NCI-H187 (cell line): ENCODE results near the gene SOX13.

Experiments used
- DNase-seq, 2 experiments: peaks; one replicate each; lab custom pipeline; 2025; lab: John Stamatoyannopoulos, UW

The SOX13 gene

DNA sequence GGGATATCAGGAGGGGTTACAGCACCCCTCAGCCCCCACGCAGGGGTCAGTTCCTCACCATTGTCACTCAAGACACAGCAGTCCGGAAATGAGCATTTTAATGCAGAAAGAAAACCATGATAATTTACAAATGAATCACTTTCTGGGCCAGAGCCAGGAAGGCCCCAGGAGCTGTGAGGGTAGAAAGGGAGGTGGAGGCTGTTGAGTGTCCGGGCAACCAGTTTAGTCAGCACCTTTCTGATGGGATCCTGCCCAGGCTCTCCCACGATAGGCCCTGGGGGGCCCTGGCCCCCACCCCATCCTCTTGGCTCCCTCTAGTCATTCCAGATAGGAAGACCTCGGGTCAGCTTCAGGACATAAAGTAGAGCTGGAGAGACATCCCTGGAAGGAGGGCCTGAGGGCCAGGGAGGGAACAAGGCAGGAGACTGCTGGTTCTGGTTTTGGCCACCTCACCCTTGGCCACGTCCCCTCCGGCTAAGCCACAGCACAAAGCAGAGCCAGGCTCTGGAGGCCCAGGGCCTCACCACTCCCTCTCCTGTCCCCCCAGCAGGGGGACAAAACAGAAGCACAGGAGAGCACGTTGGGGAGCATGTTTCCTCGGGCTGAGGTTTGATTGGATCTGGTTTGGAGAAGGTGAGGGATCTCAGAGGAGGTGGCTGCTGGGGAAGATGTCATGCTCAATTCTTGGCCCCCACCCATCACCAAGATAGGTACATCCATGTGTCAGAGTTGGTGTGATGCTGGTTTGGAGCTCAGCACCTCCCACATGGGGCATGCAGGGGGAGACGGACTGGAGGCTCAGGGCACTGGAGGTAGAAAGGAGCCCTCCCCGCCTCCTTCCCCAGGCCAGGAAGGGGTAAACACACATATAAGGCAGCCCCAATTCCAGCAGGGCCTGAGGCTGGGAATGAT is 58.3 kb downstream of the SOX13 start:
- no peak for DNase-seq

DNA sequence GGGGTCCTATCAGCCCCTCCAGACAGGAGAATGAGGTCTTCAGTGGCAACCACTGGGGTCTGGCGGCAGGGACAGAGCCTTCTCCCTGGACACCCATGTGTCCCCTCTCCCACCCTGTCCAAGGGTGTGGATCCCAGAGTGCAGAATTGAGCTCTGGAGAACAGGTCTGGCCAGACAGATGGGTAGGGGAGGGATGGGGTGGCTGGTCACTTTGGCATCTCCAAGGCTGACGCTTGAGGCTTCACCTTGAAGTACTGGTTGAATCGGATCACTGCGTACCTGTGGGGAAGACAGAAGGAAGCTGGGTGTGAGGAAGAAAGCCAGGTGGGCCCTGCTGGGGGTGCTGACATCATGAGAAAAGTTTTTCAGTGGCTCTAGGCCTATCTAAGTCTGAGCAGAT is 59.1 kb downstream of the SOX13 start:
- DNase-seq: no peak

DNA sequence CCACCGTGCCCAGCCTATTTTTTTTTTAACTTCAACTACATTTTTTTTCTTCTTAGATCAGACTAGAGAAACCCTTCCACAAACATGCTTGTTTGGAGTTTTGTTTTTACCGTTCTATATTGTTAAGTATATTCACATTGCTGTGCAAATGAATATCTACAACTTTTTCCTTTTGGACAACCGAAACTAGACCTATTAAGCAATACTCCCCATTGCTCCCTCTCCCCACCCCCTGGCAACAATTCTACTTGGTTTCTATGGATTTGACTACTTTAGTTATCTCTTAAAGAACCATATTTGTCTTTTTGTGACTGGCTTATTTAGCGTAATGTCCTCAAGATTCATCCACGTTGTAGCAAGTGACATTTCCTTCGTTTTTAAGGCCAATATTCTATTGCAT is 59.8 kb downstream of the SOX13 start:
- no peak for DNase-seq

DNA sequence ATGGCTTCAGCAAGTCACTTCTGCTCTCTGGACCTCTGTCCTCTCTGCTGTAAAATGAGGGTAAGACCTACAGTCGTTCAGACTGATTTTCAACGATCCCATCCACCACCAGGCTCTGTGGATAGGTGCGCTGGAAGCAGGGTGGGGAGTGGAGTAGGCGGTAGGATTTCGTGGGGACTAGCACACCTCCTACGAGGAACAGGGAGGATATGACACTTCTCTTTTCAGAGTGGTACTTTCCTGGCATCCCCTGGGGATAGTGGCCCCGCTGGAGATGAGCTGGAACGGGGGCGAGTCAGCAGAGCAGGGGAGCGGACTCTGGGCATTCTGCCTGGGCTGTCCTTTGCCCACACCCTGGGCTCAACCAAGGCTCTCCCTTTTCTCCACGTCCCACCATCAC is 61.2 kb downstream of the SOX13 start:
- no peak for DNase-seq

DNA sequence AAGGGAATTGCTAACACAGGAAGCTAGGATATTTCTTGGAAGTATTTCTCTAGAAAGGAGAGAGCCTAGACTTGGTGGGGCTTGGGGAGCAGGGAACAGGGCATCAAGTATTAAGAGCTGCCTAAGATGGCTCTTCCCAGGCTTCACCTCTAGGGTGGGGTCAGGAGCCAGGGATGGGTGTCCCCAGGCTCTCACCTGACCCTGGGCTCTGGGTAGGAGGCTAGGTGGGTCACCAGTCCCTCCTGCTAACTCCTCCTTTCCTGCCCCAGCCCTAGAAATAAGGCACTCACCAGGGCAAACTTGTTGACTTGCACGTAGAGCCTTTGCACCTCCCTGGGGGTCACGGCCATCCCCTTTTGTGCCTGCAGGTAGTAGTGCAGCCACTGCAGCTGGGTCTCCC is 63.9 kb downstream of the SOX13 start:
- DNase-seq: no peak

DNA sequence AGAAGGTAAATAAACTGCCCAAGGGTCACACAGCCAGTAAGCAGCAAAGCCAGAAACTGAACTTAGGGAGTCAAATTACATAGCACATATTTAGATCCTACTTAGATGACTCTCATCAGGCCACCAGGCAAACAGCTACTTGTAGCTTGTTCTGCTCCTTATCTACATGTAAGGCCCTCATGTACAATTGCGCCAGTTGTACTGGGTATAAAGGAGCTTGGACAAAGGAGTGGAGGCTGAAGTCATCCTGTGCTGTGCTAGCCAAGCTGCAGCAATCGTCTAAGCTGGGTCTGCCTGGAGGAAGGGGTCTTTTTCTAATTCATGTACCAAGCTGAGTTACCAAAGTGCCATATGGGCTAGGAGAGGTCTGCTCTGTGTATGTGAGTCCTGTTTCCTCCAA is 66.2 kb downstream of the SOX13 start:
- DNase-seq: no peak

DNA sequence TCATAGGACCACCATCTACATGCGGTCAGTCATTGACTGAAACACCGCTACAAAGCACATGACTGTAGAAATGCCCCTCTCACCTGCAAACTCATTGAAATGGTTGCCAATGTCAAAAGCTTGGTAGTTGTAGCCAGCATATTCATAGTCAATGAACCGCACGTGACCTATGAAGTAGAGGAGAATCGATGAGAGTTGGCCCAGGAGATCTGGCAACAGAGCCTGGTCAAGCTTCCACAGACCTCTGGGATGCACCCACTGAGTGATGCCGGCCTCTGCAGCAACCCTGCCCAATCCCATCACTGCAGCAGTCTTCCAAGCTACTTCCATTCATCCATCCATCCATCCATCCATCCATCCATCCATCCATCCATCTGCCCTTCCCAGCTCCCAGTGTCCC is 67.0 kb downstream of the SOX13 start:
- no peak for DNase-seq

DNA sequence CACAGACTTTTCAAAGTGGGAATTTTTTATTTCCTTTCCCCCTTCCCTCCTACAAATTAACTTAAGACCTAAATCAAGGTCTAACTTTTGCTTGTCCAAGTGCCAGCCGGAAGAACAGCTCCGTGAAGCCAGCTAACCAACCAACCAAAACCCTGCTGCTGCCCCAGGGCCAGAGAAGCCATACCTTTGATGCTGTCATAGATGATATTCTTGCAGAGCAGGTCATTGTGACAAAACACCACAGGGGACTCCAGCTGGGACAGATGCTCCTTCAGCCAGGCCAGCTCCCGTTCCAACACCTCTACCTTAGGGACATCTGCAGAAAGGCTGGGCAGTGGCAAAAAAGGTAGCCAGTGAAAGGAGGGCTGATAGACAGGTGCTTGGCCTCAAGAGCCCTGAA is 68.2 kb downstream of the SOX13 start:
- no peak for DNase-seq

DNA sequence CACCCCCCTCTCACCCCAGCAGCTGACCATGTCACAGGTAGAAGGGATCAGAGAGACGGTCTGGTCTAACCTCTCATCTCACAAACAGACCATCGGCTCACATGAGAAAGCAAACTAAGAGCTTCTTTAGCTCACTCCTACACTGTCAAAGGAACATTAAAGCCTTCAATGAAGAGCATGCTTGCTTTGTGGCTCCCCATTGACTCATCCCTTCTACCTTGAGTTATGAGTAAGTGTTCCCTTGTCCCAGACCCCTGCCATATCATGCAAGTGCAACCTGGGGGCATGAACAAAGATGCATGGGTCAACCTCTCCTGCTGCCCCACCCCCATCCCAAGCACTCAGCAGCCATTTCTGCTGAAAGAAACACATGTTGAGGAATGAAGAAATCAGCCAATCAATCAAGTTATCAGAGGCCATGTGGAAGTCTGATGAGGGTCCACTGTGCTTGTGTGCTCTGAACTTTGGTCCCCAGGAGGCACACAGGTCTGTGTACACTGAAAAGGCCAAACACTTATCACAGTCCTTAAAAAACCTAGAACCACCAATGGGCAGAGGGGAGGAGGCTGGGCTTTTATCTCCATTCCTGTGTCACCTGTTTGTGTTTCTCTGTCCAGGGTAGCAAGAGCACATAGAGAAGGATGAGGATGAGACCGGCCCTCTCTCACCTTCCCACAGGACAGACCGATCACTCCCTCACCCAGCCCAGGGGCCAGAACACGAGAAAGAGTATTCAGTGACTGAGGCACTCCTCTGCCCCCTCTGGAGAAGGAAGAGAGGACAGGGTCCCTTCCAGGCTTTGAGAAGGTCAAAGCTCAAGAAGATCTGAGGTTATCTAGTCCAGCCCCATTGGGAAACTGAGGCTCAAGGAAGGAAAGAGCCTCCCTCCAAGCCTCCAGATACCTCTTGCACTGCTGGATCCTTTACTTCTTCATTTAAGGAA is 69.4 kb downstream of the SOX13 start:
- DNase-seq: no peak

DNA sequence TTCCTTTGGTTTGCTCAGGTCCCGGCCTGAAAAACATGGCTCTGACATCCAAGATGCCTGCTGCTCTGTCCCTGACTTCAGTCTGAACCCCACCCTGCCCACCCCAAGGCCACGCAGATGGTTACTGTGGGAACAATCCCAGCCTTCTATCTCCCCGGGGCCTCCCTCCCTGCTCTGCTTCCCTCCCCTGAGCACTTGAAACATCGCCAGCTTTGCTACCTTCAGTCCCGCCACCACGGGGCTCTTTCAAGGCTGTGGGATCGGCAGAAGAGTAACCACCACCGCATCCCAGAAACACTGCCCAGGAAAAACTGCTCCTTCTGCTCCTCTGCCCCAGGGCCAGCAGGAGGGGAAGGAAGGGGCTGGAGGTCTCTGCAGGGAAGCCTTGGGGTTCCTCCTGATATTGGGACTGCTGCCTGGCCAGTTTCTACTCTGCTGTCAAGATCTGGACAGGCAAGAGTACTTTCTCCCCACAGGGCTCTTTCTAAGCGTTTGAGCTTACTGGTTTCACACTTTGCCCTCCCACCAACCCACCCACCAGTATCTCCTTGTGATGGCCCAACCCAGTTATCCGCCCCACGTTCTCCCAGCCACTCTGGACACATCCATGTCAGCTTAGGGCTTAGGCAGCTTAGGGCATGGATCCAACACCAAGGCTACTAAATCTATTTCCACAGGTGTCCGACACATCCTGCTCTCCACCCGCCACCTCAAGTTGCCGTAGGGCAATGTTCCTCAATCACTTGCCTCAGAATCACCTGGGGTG is 70.5 kb downstream of the SOX13 start:
- DNase-seq: no peak

DNA sequence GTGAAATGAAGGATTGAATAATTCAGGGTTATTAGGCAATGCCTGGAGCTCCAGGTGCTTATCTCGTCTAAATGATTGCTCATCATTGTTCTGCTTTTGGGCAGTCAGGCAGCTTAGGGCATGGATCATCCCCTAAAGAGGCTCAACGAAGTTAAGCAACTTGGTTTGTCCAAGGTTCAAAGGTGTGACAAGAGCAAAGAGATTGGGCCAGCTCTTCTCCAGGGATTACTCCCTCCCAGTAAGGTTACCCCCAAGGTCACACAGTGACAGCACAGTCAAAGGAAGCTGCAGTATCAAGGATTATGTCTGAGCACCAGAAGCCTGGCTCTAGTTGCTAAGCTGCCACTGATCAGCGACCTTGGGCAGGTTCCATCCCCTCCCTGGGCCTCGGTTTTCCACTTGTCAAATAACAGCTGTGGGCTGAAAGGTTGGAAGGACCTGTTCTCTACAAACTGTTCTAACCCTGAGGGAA is 72.2 kb downstream of the SOX13 start:
- no peak for DNase-seq

DNA sequence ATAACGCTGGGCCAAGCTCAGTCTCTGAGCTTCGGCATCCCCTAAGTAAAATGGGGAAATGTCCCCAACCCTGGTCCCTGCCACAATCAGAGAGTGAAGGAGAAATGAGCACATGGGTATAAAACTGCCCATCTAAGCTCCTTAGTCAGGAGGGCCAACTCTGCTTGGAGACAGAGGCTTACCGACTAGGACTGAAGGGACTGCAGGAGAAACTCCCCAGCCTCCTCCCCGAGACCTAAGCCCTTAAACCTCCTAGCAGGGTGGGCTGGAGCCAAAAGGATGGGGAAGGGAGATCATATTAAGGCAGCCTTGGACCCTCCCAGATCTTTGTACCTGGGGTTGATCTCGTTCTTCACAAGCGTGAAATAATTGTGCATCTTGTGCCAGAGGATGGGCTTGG is 73.4 kb downstream of the SOX13 start:
- no peak for DNase-seq

DNA sequence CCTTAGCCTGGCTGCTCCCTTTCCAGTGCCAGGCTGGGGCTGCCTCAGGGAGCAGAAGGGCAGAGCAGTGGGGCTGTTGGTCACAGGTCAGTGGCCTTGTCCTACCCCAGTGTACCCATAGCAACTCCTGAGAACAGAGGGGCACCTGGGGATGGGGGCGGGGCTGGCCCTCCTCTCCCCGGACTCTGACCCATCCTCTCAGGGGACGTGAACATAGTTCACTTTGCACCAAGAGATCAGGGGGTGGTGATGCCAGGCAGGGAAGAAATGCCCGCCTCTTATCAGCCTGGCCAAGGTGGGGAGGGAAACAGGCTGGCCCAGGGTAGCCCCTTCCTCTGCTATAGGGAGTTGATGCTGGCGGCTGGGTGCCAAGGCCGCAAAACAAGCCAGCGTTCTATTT is 74.0 kb downstream of the SOX13 start:
- no peak for DNase-seq

DNA sequence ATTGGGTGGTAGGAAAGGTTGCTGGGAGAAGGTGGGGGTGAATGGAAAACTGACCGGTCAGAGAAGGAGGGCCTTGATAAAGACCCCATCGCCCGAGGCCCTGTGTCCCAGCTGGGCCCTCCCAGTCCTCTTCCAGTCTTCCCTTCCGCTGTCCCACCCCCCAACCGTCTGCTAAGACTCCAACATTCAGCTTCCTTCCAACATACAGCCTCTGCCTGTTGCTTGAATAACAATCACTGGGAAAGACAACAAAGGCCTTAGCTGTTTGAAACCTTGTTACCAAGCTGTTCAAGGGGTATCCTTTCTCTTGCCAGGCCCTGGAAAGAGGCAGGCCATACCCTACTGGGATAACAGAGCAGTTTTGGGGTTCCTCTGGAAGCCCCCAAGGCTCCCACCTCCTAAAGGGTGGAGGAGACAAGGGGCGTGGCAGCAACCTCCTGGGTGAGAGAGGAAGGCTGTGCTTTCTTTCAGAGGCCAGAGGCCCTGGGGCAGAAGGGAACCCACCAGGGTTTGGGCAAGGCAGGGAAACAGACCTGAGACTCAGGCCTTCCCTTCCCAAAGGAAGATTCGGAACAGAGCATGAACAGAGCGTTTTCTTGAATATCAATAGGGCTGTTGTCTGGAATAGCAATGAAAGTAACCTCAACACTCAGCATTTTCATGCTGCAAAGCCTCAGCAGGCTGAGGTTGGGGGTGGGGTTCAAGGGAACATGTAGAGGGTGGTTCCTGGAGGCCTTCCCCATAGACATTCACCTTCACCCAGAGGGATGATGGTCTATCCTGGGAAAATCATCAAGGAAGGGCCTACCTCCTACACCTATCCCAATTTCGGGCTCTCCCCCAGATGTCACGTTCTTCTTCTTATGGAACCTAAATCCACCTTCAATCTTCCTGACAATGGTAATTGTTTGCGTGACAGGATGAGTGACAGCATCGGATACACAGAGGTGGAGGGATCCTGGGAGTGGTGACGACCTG is 74.8 kb downstream of the SOX13 start:
- no peak for DNase-seq

DNA sequence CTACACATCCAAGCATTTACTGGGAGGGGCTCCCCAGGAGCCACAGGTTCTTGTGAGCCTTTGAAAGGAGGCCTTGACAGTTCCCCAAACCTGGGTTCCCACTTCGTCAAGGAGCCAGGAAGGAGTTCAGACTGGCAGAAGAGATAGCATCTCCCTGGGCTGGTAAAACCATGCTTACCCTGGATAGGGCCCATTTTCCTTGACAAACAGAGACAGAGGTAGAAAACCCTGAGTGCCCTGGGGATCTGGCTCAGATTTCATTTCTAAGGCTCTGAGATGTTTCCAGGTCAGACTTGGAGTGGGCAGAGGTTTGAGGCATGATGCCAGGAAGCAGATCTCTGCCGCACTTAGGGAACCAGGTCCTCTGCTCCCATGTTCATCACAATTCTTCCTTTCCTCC is 76.2 kb downstream of the SOX13 start:
- DNase-seq: peak in 1 of 2 experiments; percentile 35

DNA sequence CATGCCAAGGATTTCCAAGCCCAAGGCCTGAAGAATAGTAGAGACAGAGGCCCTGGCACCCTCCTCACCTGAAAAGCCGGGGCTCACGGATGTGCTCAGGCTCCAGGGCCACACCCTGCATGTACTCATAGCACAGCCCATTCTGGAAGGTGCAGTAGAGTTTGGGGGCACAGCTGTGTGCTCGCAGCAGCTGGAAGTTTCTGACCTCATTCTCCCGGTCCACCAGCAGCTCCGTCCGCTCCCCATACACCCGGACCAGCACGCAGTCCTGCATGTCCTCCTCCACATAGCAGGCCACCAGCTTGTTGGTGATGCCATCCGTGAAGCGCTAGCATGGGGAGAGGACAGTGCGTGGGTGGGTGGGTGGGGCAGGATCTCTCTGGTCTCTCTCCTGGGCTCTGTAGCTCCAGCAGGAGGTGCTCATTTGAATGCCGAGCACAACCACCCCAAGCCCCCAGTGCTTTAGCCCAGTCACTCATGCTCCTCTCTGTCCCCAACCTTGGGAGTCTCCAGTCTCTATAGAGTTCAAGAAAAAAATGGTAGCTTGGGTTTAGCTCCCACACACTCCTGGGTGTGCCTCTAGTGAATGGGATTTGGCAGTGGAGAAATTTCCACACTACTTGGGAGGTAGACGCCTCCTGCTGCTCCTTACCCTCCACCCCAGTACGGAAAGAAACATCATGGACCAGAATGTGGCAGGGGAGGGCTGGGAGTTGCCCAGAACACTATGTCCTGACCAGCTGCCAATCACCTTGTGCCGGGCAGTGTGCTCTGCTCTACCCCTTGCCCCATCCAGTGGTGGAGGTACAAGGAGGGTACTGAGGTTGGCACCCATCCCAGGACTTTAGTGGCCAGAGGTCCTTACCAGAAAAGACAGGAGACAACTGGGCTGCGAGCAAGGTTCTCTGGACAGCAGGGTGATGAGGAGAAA is 77.0 kb downstream of the SOX13 start:
- no peak for DNase-seq

DNA sequence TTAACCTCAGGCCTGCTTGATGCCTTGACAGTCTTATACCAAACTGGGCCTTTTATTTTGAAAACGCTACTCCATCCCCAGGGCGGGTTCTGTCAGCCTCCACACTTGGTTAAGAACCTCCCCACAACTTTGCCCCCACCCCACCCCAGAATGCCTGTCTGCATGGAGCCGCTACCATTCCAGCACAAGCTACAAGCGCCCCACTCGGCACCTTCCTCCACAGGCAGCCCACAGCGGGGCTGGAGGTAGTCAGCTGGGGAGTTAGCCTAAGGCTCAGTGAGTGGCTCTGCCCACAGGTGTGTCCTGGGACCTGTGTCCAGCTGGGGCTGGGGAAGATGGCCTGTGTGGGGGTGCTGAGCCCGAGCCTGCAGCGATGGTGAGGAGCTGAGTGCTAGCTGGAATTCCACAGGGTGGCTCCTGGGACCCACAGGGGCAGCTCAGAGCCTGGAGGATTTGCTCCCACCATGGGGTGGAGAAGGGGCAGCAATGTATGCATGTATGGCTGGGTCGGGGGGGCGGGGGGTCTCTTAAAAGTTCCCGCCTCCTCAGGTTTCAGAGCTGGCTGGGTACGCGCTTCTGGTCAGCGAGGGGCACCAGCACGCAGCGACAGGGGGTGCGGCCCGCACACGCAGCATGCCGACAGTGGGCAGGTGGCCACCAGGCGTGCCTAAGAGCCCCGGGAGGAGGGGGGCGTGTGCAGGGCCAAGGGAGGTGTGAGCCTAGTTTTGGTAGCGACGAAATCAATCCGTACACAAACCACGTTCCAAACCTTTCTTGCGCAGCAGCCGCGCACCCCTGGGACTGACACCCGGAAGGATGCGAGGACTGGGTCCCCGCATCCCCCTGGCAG is 78.0 kb downstream of the SOX13 start:
- no peak for DNase-seq

DNA sequence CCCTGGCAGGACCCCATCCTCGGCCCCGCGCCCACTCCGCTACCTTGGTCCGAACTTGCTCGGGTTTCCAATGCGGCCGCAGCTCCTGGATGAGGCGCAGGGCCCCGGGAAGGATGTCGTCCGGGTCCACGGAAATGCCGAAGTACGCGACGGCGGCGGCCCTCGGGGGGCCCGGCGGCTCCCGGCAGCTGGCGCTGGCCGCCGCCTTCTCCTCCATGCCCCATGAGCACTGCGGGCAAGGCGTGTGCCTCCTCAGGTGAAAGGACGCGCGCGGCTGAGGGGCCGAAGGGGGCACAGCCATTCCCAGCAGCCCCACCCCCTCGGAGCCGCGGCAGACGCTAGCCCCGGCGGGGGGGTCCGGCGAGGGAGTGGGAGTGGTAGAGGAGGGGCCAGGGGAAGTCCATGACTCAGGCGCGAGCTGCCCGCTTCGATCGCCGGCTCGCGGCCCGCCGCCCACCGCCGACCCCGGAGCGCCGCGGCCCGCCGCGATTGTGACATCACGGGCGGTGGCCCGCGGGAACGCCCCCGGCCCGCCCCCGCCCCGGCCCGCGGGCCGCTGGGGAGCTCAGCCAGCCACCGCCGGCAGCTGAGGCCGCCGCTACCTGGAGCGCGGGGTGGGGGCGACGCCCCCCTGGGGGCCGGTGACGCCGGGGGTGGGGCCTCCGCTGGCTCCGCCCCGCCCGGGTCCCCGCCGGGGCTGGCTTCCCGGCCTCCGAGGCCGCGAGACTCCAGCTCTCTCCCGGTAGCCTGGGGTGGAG is 78.8 kb downstream of the SOX13 start, which contains the start of gene ETNK2:
ETNK2 (minus strand) TSS at position 493 of the 758 bp plus-strand sequence; CDS start at position 301, 192 bp downstream.
- DNase-seq: peak; percentile 34 to 75
